Lower leg skin (tissue), 4 donors: ENCODE data around the gene EXOSC6. TPM values are rescaled to one million over a fixed set of nuclear protein-coding genes. Genes with fewer than 3 reads are reported as not detected.

ENCODE experiments used
- DNase-seq, 2 donors: peaks; one replicate each; pipeline ENCODE4 v3.0.0-alpha.2; 2019; ENCODE audit warnings: low spot score in 2 of 2
- H3K4me3 ChIP-seq: fragments of 200-600 bp; sonication (generic); 2 replicates; pipeline ENCODE4 v1.5.1; 2017; ENCODE audit warnings: mild to moderate bottlenecking, low read depth; ENCODE audit not compliant: poor library complexity, severe bottlenecking
- CTCF ChIP-seq, 3 donors: fragments of 450-650 bp; IDR thresholded peaks; one replicate each; pipeline ENCODE4 v1.5.1; 2016; ENCODE audit warnings: antibody characterized with exemption in 3 of 3, mild to moderate bottlenecking in 3 of 3, moderate library complexity in 2 of 3
- POLR2A ChIP-seq, 2 donors: fragments of 450-650 bp; IDR thresholded peaks; one replicate each; pipeline ENCODE4 v1.6.1; 2016 to 2017; ENCODE audit warnings: antibody characterized with exemption in 2 of 2, mild to moderate bottlenecking in 1 of 2, moderate library complexity in 1 of 2
- WGBS, 2 donors: methylation state at CpG; one replicate each; pipeline ENCODE4 v1.1.5; 2018; 5-methylcytosine and 5-hydroxymethylcytosine counted together
- intact Hi-C: fragments of 100-400 bp; cut with DNase I; formaldehyde crosslinking; loops from one replicate; pipeline ENCODE4 v1.15.0; 2023; ENCODE audit warnings: low total_unique reads
- total RNA-seq, 4 donors: library from RNA; depleted of rRNA; stranded (reverse); fragments of >200 nt; gene quantifications; one replicate each; pipeline ENCODE4 v1.1.0, GENCODE V29; 2016

Gene EXOSC6
- total RNA-seq, 4 donors from 2014 or later = 23.9 to 38.5 (median 31.8) TPM

GRCh38 chr16:70255574-70255973, 3.8 kb upstream of the EXOSC6 start:
- 97% methylated on average over 9 of the region's 9 CpGs for WGBS, 2 donors
- H3K4me3 ChIP-seq = no peak overlapping the region
- TF ChIP-seq CTCF (IDR thresholded peaks at IDR 0.05) (no peak), POLR2A (IDR thresholded peaks at IDR 0.05) (no peak)
- intact Hi-C loops = no loop called here
- peak in 1 of 2 donors; percentile 46 for DNase-seq

GRCh38 chr16:70254965-70255286, 3.2 kb upstream of the EXOSC6 start:
- no peak for TF ChIP-seq POLR2A (IDR thresholded peaks at IDR 0.05)
- no peak for TF ChIP-seq CTCF (IDR thresholded peaks at IDR 0.05)
- intact Hi-C loops = no loop called here
- H3K4me3 ChIP-seq = no peak overlapping the region
- DNase-seq = peak in 1 of 2 donors; percentile 67
- 91 to 97% methylated on average over 12 of the region's 12 CpGs for WGBS, 2 donors

- TF ChIP-seq CTCF (IDR thresholded peaks at IDR 0.05) = no peak
- TF ChIP-seq POLR2A (IDR thresholded peaks at IDR 0.05) = no peak
- 91 to 94% methylated on average over 9 of the region's 9 CpGs for WGBS, 2 donors
- H3K4me3 ChIP-seq = no peak overlapping the region
- intact Hi-C loops = no loop called here
- peak in 1 of 2 donors; percentile 66 for DNase-seq
Observed at GRCh38 chr16:70254180-70254964, 2.6 kb upstream of the EXOSC6 start.

GRCh38 chr16:70253291-70254106, 1.8 kb upstream of the EXOSC6 start:
- 71 to 74% methylated on average over 9 to 12 of the region's 16 CpGs for WGBS, 2 donors
- TF ChIP-seq POLR2A (IDR thresholded peaks at IDR 0.05) (no peak), CTCF (IDR thresholded peaks at IDR 0.05) (no peak)
- H3K4me3 ChIP-seq = no peak overlapping the region
- intact Hi-C loops = no loop called here
- peak in 1 of 2 donors; percentile 76 for DNase-seq

- DNase-seq = peak in 1 of 2 donors; percentile 78
- intact Hi-C loops = no loop called here
- TF ChIP-seq CTCF (IDR thresholded peaks at IDR 0.05) (no peak), POLR2A (IDR thresholded peaks at IDR 0.05) (no peak)
- H3K4me3 ChIP-seq = no peak overlapping the region
- 84 to 89% methylated on average over 21 of the region's 21 CpGs for WGBS, 2 donors
Observed at GRCh38 chr16:70252355-70252988, 732 bp upstream of the EXOSC6 start.
